HG03442 (cell line): Measurements from ENCODE around the gene IGIP.

Experiments used
- ATAC-seq: cut with Tn5 transposase; IDR thresholded peaks from one replicate; pipeline ENCODE4 v1.9.1; 2021; ENCODE audit warnings: mild to moderate bottlenecking, moderate library complexity; ENCODE audit not compliant: unreplicated experiment

IGIP gene

GRCh38 chr5:140162275-140162674 is 36.5 kb downstream of the IGIP start:
- ATAC-seq, result no peak

DNA sequence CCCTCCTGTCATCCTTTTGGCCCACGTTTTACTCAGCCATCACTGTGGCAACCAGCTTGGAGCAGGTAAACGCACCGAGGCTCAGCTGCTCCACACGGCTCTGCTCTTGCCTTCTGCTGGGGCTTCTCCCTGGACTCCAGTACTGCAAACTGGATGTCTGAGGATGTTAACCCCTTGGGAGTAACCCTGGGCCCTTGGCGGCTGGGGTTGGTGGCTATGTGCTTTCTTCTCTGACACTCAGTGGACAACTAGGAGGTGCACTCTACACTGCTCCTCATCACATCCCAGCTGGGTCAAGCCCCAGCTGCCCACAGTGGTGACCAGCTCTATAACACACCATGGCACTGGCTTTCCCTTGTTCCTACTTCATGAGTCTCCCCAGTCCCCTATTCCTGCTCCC is 37.0 kb downstream of the IGIP start:
- no peak for ATAC-seq

GRCh38 chr5:140165101-140165922 is 39.6 kb downstream of the IGIP start:
- no peak for ATAC-seq

- no peak for ATAC-seq
Observed at GRCh38 chr5:140165923-140166270, 40.2 kb downstream of the IGIP start.

GRCh38 chr5:140166911-140167310 is 41.2 kb downstream of the IGIP start:
- no peak for ATAC-seq

DNA sequence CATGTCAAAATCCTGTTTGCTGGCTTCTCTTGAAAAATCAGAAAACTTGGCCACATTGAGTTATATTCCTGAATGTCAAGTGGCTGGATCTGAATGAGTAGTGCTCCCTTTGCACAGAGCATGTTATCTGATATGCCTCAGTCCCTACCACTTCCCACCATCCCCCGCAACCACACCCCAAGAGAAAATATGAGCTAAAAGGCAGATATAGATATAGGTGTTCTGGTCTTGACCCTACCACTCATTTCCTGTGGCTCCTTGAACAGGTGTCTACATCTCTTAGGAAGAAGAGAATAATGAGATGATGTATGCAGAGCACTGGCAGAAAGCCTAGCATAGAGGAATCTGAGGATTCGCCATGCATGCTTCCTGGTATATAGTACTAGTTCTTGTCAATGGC is 42.6 kb downstream of the IGIP start:
- no peak for ATAC-seq

GRCh38 chr5:140169410-140169809 is 43.7 kb downstream of the IGIP start:
- ATAC-seq, result no peak

DNA sequence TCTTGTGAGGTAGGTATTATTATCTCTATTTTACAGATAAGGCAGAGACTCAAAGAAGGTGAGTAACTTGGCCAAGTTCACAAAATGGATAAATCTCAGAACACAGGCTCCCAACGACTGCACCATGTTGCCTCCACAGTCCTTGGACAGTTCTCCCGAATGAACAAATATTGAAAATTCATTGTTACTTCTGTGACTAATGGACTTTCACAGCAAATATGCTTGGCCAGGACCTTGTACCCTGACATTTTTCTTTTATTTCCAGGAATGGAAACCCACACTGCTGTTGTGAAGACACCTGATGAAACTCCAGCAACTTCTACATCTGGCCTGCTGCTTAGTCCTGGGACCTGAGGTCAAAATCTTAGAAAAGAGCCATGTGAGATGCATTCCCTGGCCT is 46.7 kb downstream of the IGIP start:
- ATAC-seq, result no peak

- no peak for ATAC-seq
Observed at GRCh38 chr5:140174014-140174413, 48.3 kb downstream of the IGIP start.

DNA sequence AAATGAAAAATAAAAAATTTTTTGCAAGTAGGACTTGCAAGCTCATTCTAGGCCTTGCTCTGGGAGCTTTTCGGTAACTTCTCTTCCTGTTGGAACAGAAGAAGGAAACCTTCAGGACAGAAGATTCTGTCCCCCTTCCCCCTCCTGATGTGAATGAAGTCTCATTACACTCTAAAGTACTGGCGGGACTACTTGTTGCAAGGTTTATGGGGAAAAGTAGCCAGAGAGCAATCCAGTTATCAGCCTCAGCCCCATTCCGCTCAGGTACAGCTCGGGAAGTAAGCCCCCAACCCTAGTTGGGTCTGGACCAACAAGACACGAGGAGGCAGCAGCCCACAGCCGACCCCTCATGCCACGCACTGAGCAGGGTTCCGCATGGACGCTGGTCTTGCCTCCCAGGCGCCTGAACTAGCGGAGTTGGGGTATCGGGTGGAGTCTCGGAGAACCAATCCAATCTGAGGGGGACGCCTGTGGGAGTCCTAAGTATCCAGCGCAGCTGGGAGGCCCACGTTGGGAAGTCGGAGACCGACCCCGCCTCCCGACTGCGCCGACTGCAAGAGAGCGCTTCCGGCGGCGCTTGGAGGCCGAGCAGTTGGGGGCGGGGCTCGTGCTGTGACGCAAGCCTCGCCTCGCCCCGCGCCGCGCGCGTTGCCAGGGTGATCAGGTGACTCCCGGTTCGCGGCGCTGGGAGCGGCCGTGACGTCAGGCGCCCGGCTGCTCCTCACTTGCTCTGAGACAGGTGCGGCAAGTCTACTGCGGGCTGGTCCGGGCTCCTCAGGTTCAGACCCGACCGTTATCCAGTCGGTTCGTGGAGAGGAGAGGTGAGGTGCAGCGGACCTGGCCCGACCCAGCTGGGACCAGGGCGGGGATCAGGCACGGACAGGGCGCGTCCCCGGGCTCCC is 49.0 kb downstream of the IGIP start, which contains the start of gene CYSTM1:
CYSTM1 (plus strand) TSS at position 724 of the 902 bp plus-strand sequence. CDS start 19,278 bp downstream, outside the sequence.
- ATAC-seq, result peak; percentile 92

- ATAC-seq, result peak; percentile 32
Observed at GRCh38 chr5:140175367-140176030, 49.8 kb downstream of the IGIP start.

DNA sequence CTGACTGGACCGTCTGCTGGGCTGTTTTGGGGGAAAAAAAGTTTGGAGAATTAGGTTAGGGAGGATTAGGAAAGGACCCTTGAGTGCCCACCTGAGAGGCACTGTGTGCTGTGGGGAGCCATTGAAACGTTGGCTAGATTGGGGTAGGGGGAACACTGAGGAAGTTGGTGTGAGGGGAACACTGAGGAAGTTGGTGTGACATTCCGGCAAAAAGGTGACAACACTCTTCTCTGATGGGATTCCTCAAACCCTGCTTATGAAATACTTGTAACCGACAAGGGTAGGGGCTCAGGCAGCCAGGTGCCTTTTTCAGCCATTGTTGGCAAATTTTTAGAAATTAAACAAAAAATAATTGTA is 50.3 kb downstream of the IGIP start:
- ATAC-seq, result no peak

GRCh38 chr5:140178086-140178410 is 52.3 kb downstream of the IGIP start:
- ATAC-seq, result no peak

GRCh38 chr5:140178482-140179116 is 52.9 kb downstream of the IGIP start:
- ATAC-seq, result no peak
